CD14-positive monocyte (primary cell): ENCODE data around the gene PAN3. TPM values are rescaled to one million over a fixed set of nuclear protein-coding genes. Genes with fewer than 3 reads are reported as not detected.
A peak's percentile ranks its signal among the peaks of the same experiment; 100 is the strongest.

Source experiments
- DNase-seq, 3 donors: peaks; one replicate each; pipeline ENCODE4 v3.0.0-alpha.2; 2011 to 2022
- H2AFZ ChIP-seq: 2 replicates; pipeline ENCODE4 v1.6.0; 2012; ENCODE audit warnings: mild to moderate bottlenecking, low read depth, low read length, inconsistent platforms; ENCODE audit not compliant: insufficient read depth, poor library complexity, severe bottlenecking
- H3K27ac ChIP-seq, 2 donors: 1 replicate in 1 of 2; 2 replicates in 1 of 2; pipeline ENCODE4 v1.5.1; 2012 to 2013; ENCODE audit warnings: low read length in 2 of 2, control low read depth in 1 of 2, inconsistent platforms in 1 of 2, low read depth in 1 of 2, mild to moderate bottlenecking in 1 of 2
- H3K27me3 ChIP-seq, 2 donors: one replicate each; pipeline versions ENCODE4 v1.6.0 to v1.6.1; 2011 to 2013; ENCODE audit warnings: low read length in 2 of 2; ENCODE audit not compliant: control insufficient read depth in 2 of 2, insufficient read depth in 2 of 2
- H3K36me3 ChIP-seq, 2 donors: replicated peaks in 1 of 2; 1 replicate in 1 of 2; 2 replicates in 1 of 2; pipeline versions ENCODE4 v1.5.1 to v1.6.1; 2012 to 2013; ENCODE audit warnings: low read length in 2 of 2, control low read depth in 1 of 2, inconsistent platforms in 1 of 2, mild to moderate bottlenecking in 1 of 2; ENCODE audit not compliant: insufficient read depth in 2 of 2, control insufficient read depth in 1 of 2
- H3K4me1 ChIP-seq, 2 donors: 1 replicate in 1 of 2; 2 replicates in 1 of 2; pipeline versions ENCODE4 v1.5.1 to v1.6.1; 2012 to 2013; ENCODE audit warnings: low read length in 2 of 2, control low read depth in 1 of 2, inconsistent platforms in 1 of 2, mild to moderate bottlenecking in 1 of 2, moderate library complexity in 1 of 2; ENCODE audit not compliant: insufficient read depth in 2 of 2, control insufficient read depth in 1 of 2
- H3K4me2 ChIP-seq: replicated peaks from 2 replicates; pipeline ENCODE3; 2012; ENCODE audit warnings: low read length, moderate library complexity, mild to moderate bottlenecking; ENCODE audit not compliant: poor library complexity, severe bottlenecking; ENCODE audit errors: extremely low read depth
- H3K4me3 ChIP-seq, 3 experiments: fragments of 200-600 bp in 1 of 3; sonication (generic) in 1 of 3; replicated peaks in 1 of 3; 1 replicate in 2 of 3; 2 replicates in 1 of 3; pipeline ENCODE4 v1.5.1; 2011 to 2013; ENCODE audit warnings: low read length in 3 of 3, mild to moderate bottlenecking in 3 of 3, control low read depth in 2 of 3, low read depth in 2 of 3, inconsistent platforms in 1 of 3, moderate library complexity in 1 of 3
- H3K79me2 ChIP-seq: 2 replicates; pipeline ENCODE4 v1.6.0; 2012; ENCODE audit warnings: mild to moderate bottlenecking, control low read depth, inconsistent platforms, low read length, moderate library complexity; ENCODE audit not compliant: insufficient read depth
- H3K9ac ChIP-seq: 2 replicates; pipeline ENCODE4 v1.6.0; 2017; ENCODE audit warnings: low read length, mild to moderate bottlenecking; ENCODE audit not compliant: insufficient read depth, poor library complexity, severe bottlenecking
- H3K9me3 ChIP-seq, 2 donors: replicated peaks in 1 of 2; 1 replicate in 1 of 2; 2 replicates in 1 of 2; pipeline versions ENCODE4 v1.5.1 to v1.6.1; 2012 to 2013; ENCODE audit warnings: low read length in 2 of 2, control low read depth in 1 of 2; ENCODE audit not compliant: control insufficient read depth in 1 of 2, insufficient read depth in 1 of 2
- H4K20me1 ChIP-seq: 2 replicates; pipeline ENCODE4 v1.6.0; 2012; ENCODE audit warnings: mild to moderate bottlenecking, low read length, control low read depth, moderate library complexity; ENCODE audit not compliant: insufficient read depth
- H3K27ac Mint-ChIP-seq, 7 donors: one replicate each; pipeline ENCODE4 v1.8.0; 2020; ENCODE audit warnings: mild to moderate bottlenecking in 7 of 7, mixed read lengths in 7 of 7, moderate library complexity in 6 of 7, inconsistent platforms in 2 of 7
- H3K27me3 Mint-ChIP-seq, 3 donors: one replicate each; pipeline ENCODE4 v1.8.0; 2021 to 2022; ENCODE audit warnings: low read depth in 3 of 3, mild to moderate bottlenecking in 3 of 3, mixed read lengths in 3 of 3, moderate library complexity in 3 of 3, inconsistent platforms in 1 of 3
- H3K36me3 Mint-ChIP-seq, 2 donors: one replicate each; pipeline ENCODE4 v1.8.0; 2020; ENCODE audit warnings: mixed read lengths in 2 of 2, inconsistent platforms in 1 of 2, mild to moderate bottlenecking in 1 of 2
- H3K4me1 Mint-ChIP-seq: one replicate; pipeline ENCODE4 v1.8.0; 2020; ENCODE audit warnings: mild to moderate bottlenecking, mixed read lengths
- H3K4me3 Mint-ChIP-seq, 2 donors: one replicate each; pipeline ENCODE4 v1.8.0; 2020; ENCODE audit warnings: mild to moderate bottlenecking in 2 of 2, mixed read lengths in 2 of 2, moderate library complexity in 1 of 2
- H3K9me3 Mint-ChIP-seq, 7 donors: one replicate each; pipeline ENCODE4 v1.8.0; 2020 to 2022; ENCODE audit warnings: mixed read lengths in 7 of 7, mild to moderate bottlenecking in 6 of 7, moderate library complexity in 6 of 7, inconsistent platforms in 2 of 7
- CTCF ChIP-seq: fragments of 200-600 bp; IDR thresholded peaks from one replicate; pipeline ENCODE4 v1.8.0; 2022; ENCODE audit warnings: antibody characterized with exemption, mild to moderate bottlenecking
- WGBS: methylation state at CpG from one replicate; pipeline ENCODE4 v1.1.5; 2013; ENCODE audit warnings: missing lambda C conversion rate; ENCODE audit not compliant: insufficient coverage; 5-methylcytosine and 5-hydroxymethylcytosine counted together
- intact Hi-C, 2 donors: fragments of 100-400 bp; cut with micrococcal nuclease; formaldehyde crosslinking; loops; one replicate each; pipeline versions ENCODE4 v1.15.0 to v1.15.1; 2023
- polyA plus RNA-seq, 3 donors: library from polyadenylated mRNA; depleted of rRNA in 1 of 3; unstranded in 2 of 3; stranded (reverse) in 1 of 3; fragments of 300-500 nt in 2 of 3; fragments of >200 nt in 1 of 3; fragmentation: Illumina TruSeq in 2 of 3; gene quantifications; 1 replicate in 2 of 3; 2 replicates in 1 of 3; pipeline ENCODE4 v1.2.3, GENCODE V29; 2012 to 2021

Gene PAN3
- polyA plus RNA-seq, 3 donors, result 3.0 to 27.9 (median 3.2) TPM

- Mint-ChIP-seq H3K4me1 (peaks cover 2% of the 10 kb centered on the region), H3K27ac (no peak overlapping the region), H3K9me3 (no peaks in the 10 kb centered on the region), H3K27me3 (peaks cover 30 to 76% (median 48%) of the 10 kb centered on the region in 3 donors), H3K36me3 (no peaks in the 10 kb centered on the region), H3K4me3 (peak overlapping the region in 1 of 2 donors; percentile 46)
- H3K27ac ChIP-seq, result no peak overlapping the region
- DNase-seq, result peak; percentile 12 to 66 (median 21)
- WGBS, result 83% methylated on average over 10 of the region's 17 CpGs
- H3K4me3 ChIP-seq, result no peak overlapping the region
- intact Hi-C loops, result no loop called here
- no peak overlapping the region for H3K9ac ChIP-seq
- H4K20me1 ChIP-seq, result no peaks in the 10 kb centered on the region
- H2AFZ ChIP-seq, result no peak overlapping the region
- no peak overlapping the region for H3K4me2 ChIP-seq
- H3K4me1 ChIP-seq, result no peaks in the 10 kb centered on the region
- H3K79me2 ChIP-seq, result no peaks in the 10 kb centered on the region
- TF ChIP-seq CTCF, result no peak
- no peaks in the 10 kb centered on the region for H3K9me3 ChIP-seq
- H3K36me3 ChIP-seq, result no peaks in the 10 kb centered on the region
- peaks cover 27 to 57% of the 10 kb centered on the region in 2 donors for H3K27me3 ChIP-seq
Observed at GRCh38 chr13:28329395-28330158, 191.2 kb downstream of the PAN3 start.

GRCh38 chr13:28333204-28333881 lies 195.0 kb downstream of the PAN3 start:
- no peak overlapping the region for H3K4me2 ChIP-seq
- H3K4me1 ChIP-seq, result no peaks in the 10 kb centered on the region
- peaks cover 50 to 74% of the 10 kb centered on the region in 2 donors for H3K27me3 ChIP-seq
- no peak overlapping the region for H2AFZ ChIP-seq
- H3K36me3 Mint-ChIP-seq, result no peaks in the 10 kb centered on the region
- no peak overlapping the region for H3K4me3 Mint-ChIP-seq
- no peak overlapping the region for H3K27ac Mint-ChIP-seq
- H3K4me3 ChIP-seq, result no peak overlapping the region
- no peak overlapping the region for H3K9ac ChIP-seq
- TF ChIP-seq CTCF, result no peak
- no peak for DNase-seq
- H3K9me3 ChIP-seq, result no peaks in the 10 kb centered on the region
- peaks cover 47 to 82% (median 52%) of the 10 kb centered on the region in 3 donors for H3K27me3 Mint-ChIP-seq
- intact Hi-C loops, result no loop called here
- no peaks in the 10 kb centered on the region for H3K9me3 Mint-ChIP-seq
- H3K27ac ChIP-seq, result no peak overlapping the region
- H3K79me2 ChIP-seq, result no peaks in the 10 kb centered on the region
- peaks cover 2% of the 10 kb centered on the region for H3K4me1 Mint-ChIP-seq
- no peaks in the 10 kb centered on the region for H4K20me1 ChIP-seq
- no peaks in the 10 kb centered on the region for H3K36me3 ChIP-seq
- WGBS, result 100% methylated on average over 1 of the region's 2 CpGs
